IPS-11a (cell line): Measurements from ENCODE around the gene RFTN1.

ENCODE experiments used
- H3K4me3 ChIP-seq: one replicate; pipeline ENCODE4 v1.5.1; 2013; ENCODE audit warnings: low read depth, low read length, control low read depth

RFTN1 gene

GRCh38 chr3:16337856-16338540 lies 175.5 kb downstream of the RFTN1 start:
- no peak overlapping the region for H3K4me3 ChIP-seq

DNA sequence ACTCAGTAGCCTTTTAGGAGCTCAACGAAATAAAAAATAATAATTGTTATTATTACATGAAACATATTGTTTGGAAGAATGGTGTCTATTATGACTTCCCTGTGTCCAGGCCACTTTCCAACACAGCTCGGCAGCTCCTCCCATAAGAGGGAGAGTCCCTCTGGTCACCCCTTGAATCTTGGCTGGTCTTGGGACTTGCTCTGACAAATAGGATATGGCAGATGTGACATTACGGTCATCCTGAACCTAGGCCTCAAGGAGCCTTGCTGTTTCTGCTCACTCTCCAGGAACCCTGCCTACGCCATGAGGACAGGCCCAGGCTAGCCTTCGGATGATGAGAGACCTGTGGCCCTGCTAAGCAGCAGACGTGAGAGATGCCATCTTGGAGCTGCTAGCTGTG lies 176.7 kb downstream of the RFTN1 start:
- no peak overlapping the region for H3K4me3 ChIP-seq

- H3K4me3 ChIP-seq = no peak overlapping the region
These were observed 177.5 kb downstream of the RFTN1 start for GRCh38 chr3:16335772-16336645.

DNA sequence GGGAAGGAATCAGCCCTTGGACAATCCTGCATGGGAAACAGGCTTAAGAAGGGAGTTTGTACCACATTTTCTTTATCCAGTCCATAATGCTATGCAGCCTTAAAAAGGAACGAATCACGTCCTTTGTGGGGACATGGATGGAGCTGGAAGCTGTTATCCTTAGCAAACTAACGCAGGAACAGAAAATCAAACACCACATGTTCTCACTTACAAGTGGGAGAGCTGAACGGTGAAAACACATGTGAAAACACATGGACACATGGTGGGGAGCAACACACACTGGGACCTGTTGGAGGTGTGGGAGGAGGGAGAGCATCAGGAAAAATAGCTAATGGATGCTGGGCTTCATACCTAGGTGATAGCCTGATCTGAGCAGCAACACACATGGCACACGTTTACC lies 178.2 kb downstream of the RFTN1 start:
- H3K4me3 ChIP-seq = no peak overlapping the region

DNA sequence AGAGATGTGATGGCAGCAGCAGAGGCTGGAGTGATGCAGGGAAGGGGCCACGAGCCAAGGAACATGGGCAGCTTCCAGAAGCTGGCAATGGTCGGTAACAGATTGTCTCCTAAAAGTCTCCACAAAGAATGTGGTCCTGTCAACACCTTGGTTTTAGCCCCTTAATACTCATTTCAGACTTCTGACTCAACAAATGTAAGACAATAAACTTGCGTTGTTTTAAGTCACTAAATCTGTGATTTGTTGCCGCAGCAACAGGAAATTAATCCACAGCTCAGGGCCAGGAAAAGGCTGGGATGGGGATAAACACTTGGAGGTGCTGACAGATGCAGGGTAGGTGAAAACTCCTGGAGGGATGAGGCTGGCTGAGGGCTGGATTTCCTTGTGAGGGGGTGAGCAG lies 178.6 kb downstream of the RFTN1 start:
- H3K4me3 ChIP-seq = no peak overlapping the region

DNA sequence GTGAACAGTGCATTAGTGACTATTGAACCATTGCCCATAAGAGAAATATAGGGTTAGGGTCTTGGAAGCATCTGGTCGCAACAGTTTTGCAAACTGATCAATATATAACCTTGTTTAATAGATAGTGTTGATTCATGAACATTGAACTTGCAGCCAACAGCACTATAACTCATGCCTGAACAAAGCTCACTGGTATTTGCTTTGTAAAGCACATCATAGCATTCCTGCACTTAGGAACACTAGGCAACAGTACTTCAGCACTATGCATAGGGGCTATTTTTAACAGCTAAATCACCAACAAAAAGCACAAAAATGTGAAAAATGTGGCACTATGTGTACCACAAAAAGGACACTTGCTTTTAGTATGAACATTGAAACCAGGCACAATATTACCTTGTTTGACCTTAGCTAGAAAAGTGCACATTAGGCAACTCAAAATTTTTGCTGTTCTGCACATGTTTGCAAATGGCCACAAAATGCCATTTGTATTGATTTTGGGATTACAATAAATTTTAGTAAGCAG lies 180.5 kb downstream of the RFTN1 start:
- no peak overlapping the region for H3K4me3 ChIP-seq

GRCh38 chr3:16331319-16331883 lies 182.1 kb downstream of the RFTN1 start:
- H3K4me3 ChIP-seq = no peak overlapping the region

GRCh38 chr3:16330351-16330750 lies 183.1 kb downstream of the RFTN1 start:
- no peak overlapping the region for H3K4me3 ChIP-seq

DNA sequence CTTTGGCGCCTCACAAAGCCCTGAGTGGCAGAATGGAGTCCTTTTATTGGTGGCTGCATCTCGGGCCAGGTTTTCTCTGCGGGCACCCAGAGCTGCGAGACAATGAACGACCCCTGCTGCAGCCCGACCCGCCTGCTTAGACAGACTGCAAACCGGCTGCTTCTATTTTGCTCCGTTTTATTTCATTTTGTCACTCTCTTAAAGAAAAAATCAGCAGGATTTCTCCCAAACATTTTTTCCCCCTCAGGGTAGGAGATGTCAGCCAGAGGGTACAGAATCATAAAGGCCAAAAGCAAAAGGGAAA lies 183.7 kb downstream of the RFTN1 start:
- H3K4me3 ChIP-seq = no peak overlapping the region

DNA sequence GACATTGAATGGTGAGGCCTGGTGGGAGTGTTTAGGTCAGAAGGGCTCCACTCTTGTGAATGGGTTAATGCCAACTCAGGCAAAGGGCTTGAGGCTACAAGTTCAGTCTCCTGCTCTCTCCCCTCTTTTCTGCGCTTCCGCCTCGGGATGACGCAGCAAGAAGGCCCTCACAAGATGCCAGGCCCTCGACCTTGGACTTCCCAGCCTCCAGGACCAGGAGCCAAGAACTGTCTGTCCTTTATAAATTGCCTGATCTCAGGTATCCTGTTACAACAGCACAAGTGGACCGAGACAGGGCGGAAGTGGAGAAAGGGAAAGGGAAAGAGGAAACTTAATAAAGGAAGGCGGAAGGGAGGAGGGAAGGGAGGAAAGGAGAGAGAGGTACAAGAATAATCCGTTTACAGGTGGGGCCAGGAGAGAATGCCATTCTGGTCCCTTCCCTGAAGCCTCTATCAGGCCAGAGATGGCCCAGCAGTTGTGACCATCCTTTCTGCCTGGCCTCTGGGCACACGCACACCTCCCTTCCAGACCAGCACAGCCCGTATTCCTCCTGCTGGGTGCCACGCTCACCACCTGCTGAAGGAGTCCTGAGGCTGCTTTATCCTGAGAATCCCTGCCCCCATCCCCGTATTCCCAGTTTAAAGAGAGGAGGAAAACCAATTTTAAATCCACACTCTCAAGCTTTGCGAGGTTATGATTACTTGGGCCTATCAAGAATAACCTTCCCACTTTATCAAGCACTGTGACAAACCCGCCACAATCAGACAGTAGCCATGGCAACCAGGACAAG lies 184.3 kb downstream of the RFTN1 start:
- no peak overlapping the region for H3K4me3 ChIP-seq

- H3K4me3 ChIP-seq = no peak overlapping the region
These were observed 185.4 kb downstream of the RFTN1 start for GRCh38 chr3:16328124-16328523.

GRCh38 chr3:16326724-16327349 lies 186.7 kb downstream of the RFTN1 start:
- no peak overlapping the region for H3K4me3 ChIP-seq

DNA sequence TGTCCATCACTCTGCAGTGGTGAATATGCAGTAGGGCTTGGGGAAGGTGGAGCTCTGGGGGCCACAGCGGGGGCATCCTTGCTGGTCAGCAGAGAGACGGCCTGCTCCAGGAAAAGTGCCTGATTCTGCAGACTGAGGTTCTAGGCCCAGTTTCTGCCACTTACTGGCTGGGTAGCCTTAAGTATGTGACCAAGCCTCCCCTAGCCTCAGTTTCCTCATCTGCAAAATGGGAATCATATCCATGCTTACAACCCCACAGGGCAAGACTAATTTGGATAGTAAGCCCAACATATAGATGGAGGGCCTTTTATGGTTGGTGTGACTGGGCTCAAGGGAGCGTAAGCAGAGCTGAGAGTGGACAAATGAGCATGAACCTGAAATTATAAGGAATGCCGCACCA lies 187.6 kb downstream of the RFTN1 start:
- no peak overlapping the region for H3K4me3 ChIP-seq

- H3K4me3 ChIP-seq = no peak overlapping the region
These were observed 189.8 kb downstream of the RFTN1 start for GRCh38 chr3:16323737-16324136.

DNA sequence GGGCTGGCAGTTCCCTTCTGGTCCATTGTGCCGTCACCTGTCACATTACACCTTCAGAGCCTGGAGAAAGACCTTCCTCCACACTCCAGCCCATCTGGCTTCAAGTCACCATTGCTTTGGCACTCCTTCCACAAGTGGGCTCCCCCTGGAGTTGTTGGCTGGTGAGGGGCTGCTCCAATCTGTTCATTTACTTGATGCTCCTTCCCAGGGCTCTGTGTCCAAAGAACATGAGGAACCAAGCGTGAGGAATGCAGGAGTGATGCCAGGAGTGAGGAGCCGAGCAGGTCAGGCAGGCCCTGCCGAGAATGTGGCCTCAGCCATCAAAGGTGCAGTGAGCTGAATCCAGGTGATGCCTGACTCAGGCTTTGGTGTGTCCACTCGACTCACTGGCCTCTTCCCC lies 191.3 kb downstream of the RFTN1 start:
- H3K4me3 ChIP-seq = no peak overlapping the region

- H3K4me3 ChIP-seq = no peak overlapping the region
These were observed 192.8 kb downstream of the RFTN1 start for GRCh38 chr3:16320711-16321110.

GRCh38 chr3:16319723-16320122 lies 193.8 kb downstream of the RFTN1 start:
- no peak overlapping the region for H3K4me3 ChIP-seq

GRCh38 chr3:16319307-16319706 lies 194.2 kb downstream of the RFTN1 start:
- H3K4me3 ChIP-seq = no peak overlapping the region

- H3K4me3 ChIP-seq = no peak overlapping the region
These were observed 195.3 kb downstream of the RFTN1 start for GRCh38 chr3:16318176-16318575.

DNA sequence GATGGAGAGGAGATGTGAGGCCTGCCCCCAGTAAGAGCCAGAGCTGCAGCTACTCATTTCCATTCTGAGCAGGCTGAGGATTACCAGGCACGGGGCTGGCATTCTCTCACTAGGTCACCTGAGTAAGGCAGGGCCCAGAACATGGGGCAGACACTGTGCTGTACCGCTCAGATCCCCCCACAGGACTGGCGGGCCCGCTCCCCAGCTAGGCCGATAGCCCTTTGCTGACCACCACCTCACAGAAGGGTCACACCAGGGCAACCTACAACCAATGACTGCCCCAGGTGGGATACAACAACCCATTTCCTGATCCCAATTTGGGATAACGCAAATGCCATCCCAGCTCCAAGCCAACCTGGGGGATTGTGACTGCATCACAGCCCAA lies 195.9 kb downstream of the RFTN1 start:
- H3K4me3 ChIP-seq = no peak overlapping the region
